Pons (tissue), 1 donor: ENCODE measurements around the gene SUPT20H.

Source experiments
- DNase-seq: peaks from one replicate; pipeline ENCODE4 v3.0.0-alpha.2; 2016; ENCODE audit warnings: low spot score

SUPT20H gene

GRCh38 chr13:37058910-37059847 lies at the start of gene SUPT20H:
Gene SUPT20H, minus strand, starts transcription at chr13:37059688. Its CDS starts 8,198 bp downstream, at chr13:37051490.
- DNase-seq: peak; percentile 84

- peak; percentile 77 for DNase-seq
Measured at GRCh38 chr13:37109051-37109678, 49.7 kb upstream of the SUPT20H start.

GRCh38 chr13:37107868-37108267 lies 48.4 kb upstream of the SUPT20H start:
- no peak for DNase-seq

GRCh38 chr13:37107456-37107855 lies 48.0 kb upstream of the SUPT20H start:
- no peak for DNase-seq

- DNase-seq: no peak
Measured at GRCh38 chr13:37106642-37107041, 47.2 kb upstream of the SUPT20H start.

- no peak for DNase-seq
Measured at GRCh38 chr13:37105251-37105714, 45.8 kb upstream of the SUPT20H start, which contains the start of gene CSNK1A1L. Gene CSNK1A1L, minus strand, starts transcription at chr13:37105664. Its CDS starts 408 bp downstream, at chr13:37105256.

GRCh38 chr13:37102896-37103295 lies 43.4 kb upstream of the SUPT20H start:
- DNase-seq: no peak

GRCh38 chr13:37101201-37101600 lies 41.7 kb upstream of the SUPT20H start:
- no peak for DNase-seq

GRCh38 chr13:37100731-37101130 lies 41.2 kb upstream of the SUPT20H start:
- no peak for DNase-seq

GRCh38 chr13:37097076-37097475 lies 37.6 kb upstream of the SUPT20H start:
- DNase-seq: no peak

GRCh38 chr13:37094840-37095239 lies 35.4 kb upstream of the SUPT20H start:
- DNase-seq: no peak

GRCh38 chr13:37094099-37094498 lies 34.6 kb upstream of the SUPT20H start:
- DNase-seq: no peak

GRCh38 chr13:37091835-37092234 lies 32.3 kb upstream of the SUPT20H start:
- DNase-seq: no peak

GRCh38 chr13:37090912-37091311 lies 31.4 kb upstream of the SUPT20H start:
- DNase-seq: no peak

GRCh38 chr13:37089495-37089894 lies 30.0 kb upstream of the SUPT20H start:
- no peak for DNase-seq

GRCh38 chr13:37087486-37087885 lies 28.0 kb upstream of the SUPT20H start:
- no peak for DNase-seq

- no peak for DNase-seq
Measured at GRCh38 chr13:37085606-37086005, 26.1 kb upstream of the SUPT20H start.

- no peak for DNase-seq
Measured at GRCh38 chr13:37076818-37077217, 17.3 kb upstream of the SUPT20H start.

- DNase-seq: no peak
Measured at GRCh38 chr13:37075164-37075563, 15.7 kb upstream of the SUPT20H start.

- peak; percentile 54 for DNase-seq
Measured at GRCh38 chr13:37074703-37075102, 15.2 kb upstream of the SUPT20H start.

GRCh38 chr13:37072024-37072423 lies 12.5 kb upstream of the SUPT20H start:
- no peak for DNase-seq

- DNase-seq: no peak
Measured at GRCh38 chr13:37070956-37071355, 11.5 kb upstream of the SUPT20H start.

- DNase-seq: no peak
Measured at GRCh38 chr13:37070145-37070695, 10.7 kb upstream of the SUPT20H start.
